ENCODE results near the gene RSAD1.
"Not testable (repeated sequence)": the region's sequence is repeated elsewhere in the genome, so short reads cannot be mapped to it uniquely, and the experiment has no call there.

Gene RSAD1

GRCh38 chr17:50471009-50471905, 7.4 kb upstream of the RSAD1 start:
- DNase-seq (ENCODE audit: low read depth in 2 of 2, low spot score in 1 of 2), result no peak

GRCh38 chr17:50472286-50472685, 6.4 kb upstream of the RSAD1 start:
- DNase-seq (ENCODE audit: low read depth in 2 of 2, low spot score in 1 of 2), result no peak

DNA sequence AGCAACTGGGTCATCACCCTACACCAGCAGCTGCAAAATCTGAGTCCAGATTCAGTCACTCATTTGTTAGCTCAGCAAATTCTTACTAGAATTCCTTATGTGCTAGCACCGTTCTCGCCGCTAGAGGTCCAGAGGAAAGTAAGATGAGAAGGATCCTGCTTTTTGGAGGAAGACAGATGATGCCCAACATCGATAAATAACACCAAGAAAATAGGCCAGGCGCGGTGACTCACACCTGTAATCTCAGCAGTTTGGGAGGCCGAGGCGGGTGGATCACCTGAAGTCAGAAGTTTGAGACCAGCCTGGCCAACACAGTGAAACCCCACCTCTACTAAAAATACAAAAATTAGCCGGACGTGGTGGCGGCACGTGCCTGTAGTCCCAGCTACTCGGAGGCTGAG, 5.9 kb upstream of the RSAD1 start:
- not testable (repeated sequence) for DNase-seq (ENCODE audit: low read depth in 2 of 2, low spot score in 1 of 2)

DNA sequence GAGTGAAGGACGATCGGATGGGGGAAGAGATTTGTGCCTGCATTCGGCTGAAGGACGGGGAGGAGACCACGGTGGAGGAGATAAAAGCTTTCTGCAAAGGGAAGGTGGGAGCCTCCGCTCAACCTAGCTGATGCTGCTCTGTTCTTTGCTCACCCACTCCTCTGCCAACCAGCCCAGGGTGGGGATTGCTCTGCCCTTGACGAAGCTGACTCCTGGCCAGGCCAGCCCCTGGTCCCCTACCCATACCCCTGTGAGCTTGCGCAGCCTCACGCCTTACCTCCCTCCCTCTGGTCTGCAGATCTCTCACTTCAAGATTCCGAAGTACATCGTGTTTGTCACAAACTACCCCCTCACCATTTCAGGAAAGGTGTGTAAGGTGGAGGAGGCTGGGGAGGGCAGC, 4.8 kb upstream of the RSAD1 start:
- DNase-seq (ENCODE audit: low read depth in 2 of 2, low spot score in 1 of 2), result no peak

DNA sequence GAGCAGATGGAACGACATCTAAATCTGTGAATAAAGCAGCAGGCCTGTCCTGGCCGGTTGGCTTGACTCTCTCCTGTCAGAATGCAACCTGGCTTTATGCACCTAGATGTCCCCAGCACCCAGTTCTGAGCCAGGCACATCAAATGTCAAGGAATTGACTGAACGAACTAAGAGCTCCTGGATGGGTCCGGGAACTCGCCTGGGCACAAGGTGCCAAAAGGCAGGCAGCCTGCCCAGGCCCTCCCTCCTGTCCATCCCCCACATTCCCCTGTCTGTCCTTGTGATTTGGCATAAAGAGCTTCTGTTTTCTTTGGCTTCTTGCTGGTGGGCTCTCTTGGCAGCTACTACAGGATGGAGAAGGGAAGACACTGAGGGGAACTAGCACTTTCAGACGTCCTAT, 4.1 kb upstream of the RSAD1 start:
- no peak for DNase-seq (ENCODE audit: low read depth in 2 of 2, low spot score in 1 of 2)

DNA sequence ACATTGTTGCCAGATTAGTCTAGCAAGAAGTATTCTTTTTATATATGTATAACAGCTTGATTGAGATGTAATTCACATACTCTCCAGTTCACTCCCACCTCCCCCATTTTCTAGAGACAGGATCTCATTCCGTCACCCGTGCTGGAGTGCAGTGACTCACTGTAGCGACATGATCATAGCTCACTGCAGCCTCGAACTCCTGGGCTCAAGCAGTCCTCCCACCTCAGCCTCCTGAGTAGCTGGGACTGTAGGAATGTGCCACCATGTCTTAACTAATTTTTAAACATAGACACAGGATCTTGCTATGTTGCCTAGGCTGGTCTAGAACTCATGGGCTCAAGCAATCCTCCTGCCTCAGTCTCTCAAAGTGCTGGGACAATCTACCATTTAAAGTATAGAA, 3.3 kb upstream of the RSAD1 start:
- no peak for DNase-seq (ENCODE audit: low read depth in 2 of 2, low spot score in 1 of 2)

- not testable (repeated sequence) for DNase-seq (ENCODE audit: low read depth in 2 of 2, low spot score in 1 of 2)
Observed at GRCh38 chr17:50475775-50476544, 2.7 kb upstream of the RSAD1 start.

DNA sequence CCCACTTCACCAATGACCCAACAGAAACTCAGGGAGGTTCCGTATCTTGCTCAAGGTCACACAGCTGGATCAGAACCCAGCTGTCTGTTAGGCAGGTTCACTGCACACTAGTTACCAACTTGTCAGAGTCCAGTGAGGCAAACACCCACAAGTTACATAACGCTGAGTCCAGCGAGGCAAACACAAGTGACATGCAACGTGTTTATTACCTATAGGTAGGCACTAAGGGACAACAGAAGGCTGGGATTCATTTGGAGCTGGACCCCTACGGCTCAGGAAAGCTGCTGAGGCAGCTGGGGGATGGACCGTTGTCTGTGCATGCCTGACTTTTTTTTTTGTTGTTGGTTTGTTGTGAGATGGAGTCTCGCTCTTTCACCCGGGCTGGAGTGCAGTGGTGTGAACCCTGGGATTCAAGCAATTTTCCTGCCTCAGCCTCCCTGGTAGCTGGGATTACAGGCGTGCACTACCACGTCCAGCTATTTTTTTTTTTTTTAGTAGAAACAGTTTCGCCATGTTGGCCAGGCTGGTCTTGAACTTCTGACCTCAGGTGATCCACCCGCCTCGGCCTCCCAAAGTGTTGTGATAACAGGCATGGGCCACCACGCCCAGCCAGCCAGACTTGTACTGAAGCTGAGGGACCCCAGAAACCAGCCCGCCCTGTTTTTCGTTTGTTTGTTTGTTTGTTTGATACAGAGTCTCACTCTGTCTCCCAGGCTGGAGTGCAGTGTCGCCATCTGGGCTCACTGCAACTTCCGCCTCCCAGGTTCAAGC, 1.9 kb upstream of the RSAD1 start:
- no peak for DNase-seq (ENCODE audit: low read depth in 2 of 2, low spot score in 1 of 2)

- DNase-seq (ENCODE audit: low read depth in 2 of 2, low spot score in 1 of 2), result no peak
Observed at GRCh38 chr17:50477976-50478375, 684 bp upstream of the RSAD1 start.

- DNase-seq (ENCODE audit: low read depth in 2 of 2, low spot score in 1 of 2), result peak; percentile 10 to 40
Observed at GRCh38 chr17:50479522-50480141, 972 bp downstream of the RSAD1 start.

DNA sequence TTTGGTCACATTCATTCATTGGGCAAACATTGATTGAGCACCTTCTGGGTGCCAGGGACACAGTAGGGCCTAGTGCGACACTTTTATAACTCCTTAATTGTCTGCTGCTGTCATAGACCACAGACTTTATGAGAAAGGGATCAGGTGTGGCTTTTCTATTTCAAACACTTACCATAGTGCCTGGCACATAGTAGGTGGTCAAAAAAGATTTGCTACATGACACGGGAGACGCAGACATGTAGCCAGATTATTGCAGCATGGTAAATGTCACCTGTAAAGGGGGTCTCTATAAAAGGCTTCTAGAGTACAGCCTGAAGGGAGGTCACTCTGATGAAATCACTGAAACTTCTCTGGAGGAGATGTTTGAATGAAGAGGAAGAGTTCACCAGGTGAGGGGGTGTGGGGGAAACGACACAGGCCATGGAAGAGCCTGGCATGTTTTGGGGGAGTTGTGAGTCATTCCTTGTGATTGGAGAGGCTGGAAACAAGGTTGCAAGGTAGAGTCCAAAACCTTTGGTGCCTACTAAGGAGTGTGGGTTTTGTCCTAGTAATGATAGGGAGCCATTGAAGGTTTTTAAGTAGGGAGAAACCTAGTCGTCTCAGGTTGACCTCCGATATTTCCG, 1.6 kb downstream of the RSAD1 start:
- DNase-seq (ENCODE audit: low read depth in 2 of 2, low spot score in 1 of 2), result no peak

DNA sequence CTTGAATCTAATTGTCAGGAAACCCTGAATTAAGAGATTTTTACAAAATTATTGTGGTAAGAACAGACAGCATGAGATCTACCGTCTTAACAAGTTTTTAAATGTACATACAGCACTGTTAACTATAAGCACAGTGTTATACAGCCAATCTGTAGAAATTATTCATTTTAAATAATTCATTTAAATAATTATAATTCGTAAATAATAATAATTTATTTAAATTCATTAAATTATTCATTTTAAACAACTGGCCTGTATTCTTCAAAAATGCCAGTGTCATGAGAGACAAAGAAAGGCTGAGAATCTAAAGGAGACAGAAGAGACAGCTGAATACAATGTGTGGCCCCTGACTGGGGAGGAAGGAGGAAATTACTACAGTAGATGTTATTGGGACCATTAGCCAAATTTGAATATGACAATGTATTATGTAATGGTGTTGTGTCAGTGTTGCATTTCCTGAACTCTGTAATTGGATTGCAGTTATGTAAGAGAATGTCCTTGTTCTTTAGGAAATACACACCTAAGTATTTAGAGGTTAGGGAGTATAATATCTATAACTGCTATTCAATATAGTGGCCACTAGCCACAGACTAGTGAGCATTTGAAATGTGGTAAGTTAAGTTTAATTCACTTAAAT, 2.3 kb downstream of the RSAD1 start:
- no peak for DNase-seq (ENCODE audit: low read depth in 2 of 2, low spot score in 1 of 2)

- DNase-seq (ENCODE audit: low read depth in 2 of 2, low spot score in 1 of 2), result no peak
Observed at GRCh38 chr17:50481648-50482047, 3.0 kb downstream of the RSAD1 start.

DNA sequence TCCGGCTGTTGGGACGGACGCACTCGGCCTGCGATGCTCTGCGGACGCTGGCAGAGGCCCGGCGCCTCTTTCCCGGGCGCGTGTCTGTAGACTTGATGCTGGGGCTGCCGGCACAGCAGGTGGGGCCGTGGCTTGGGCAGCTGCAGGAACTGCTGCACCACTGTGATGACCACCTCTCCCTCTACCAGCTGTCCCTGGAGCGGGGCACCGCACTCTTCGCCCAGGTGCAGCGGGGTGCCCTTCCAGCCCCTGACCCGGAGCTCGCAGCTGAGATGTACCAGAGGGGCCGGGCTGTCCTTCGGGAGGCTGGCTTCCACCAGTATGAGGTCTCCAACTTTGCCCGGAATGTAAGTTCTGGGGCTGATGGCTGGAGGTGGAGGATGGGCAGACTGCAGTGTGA, 3.5 kb downstream of the RSAD1 start:
- no peak for DNase-seq (ENCODE audit: low read depth in 2 of 2, low spot score in 1 of 2)

DNA sequence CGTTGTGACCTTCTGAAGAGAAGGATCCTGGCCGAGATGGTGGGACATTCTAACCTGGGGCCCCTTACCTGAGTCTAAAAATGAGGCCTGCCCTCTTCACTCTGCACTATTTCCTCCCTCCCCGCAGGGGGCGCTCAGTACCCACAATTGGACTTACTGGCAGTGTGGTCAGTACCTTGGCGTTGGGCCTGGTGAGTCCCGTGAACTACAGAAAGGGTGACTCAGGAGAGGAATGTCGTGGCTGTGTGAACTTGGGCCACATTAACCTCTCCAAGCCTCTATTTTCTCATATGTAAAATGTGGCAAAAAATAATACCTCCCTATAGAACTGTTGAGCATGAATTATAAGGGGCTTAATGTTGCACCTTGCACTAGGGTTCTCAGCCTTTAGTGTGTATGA, 3.9 kb downstream of the RSAD1 start:
- peak; percentile 24 to 40 for DNase-seq (ENCODE audit: low read depth in 2 of 2, low spot score in 1 of 2)

DNA sequence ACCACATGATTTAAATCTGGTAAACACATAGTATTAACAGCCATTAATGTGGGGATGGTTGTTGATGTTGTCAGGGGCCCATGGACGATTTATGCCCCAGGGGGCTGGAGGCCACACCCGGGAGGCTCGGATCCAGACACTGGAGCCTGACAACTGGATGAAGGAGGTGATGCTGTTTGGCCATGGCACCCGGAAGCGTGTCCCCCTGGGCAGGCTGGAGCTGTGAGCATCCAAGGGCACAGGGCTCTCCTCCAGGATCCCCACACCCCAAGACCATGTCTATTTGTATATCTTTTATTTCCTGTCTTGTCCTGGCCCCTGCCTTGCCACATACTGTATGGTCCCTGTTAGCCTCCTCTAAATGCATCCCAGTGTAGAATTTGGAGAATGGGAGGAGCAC, 4.6 kb downstream of the RSAD1 start:
- DNase-seq (ENCODE audit: low read depth in 2 of 2, low spot score in 1 of 2), result no peak

DNA sequence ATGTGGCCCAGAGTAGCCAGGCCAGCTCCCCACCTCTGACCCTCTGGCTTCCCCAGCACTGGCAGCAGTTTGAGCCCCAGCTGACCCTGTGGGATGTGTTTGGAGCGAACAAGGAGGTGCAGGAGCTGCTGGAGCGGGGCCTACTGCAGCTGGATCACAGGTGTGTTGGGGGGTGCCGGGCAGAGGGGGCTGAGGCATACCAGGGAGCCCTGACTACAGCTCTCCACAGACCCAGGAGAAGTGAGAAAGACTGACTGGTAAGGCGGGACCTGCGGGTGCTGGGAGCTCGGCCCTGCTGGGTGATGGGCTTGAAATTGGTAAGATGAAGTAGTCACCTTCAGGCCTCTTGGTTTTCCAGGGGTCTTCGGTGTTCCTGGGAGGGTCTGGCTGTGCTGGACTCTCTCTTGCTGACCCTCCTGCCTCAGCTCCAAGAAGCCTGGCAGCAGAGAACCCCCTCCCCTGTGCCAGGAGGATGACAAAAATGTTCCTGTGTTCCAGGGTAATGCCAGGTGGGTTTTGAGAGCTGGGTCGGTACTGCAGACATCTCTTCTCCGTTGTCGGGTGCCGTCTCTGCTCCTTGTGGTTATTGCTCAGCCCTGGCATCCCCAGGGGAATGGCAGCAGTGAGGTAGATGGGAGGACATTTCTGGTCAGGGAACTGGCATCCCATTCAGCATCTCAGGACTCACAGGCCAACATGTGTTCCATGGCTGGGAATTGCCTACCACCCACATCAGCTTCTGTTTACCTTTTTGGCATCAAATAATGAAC, 5.9 kb downstream of the RSAD1 start:
- DNase-seq (ENCODE audit: low read depth in 2 of 2, low spot score in 1 of 2), result no peak

DNA sequence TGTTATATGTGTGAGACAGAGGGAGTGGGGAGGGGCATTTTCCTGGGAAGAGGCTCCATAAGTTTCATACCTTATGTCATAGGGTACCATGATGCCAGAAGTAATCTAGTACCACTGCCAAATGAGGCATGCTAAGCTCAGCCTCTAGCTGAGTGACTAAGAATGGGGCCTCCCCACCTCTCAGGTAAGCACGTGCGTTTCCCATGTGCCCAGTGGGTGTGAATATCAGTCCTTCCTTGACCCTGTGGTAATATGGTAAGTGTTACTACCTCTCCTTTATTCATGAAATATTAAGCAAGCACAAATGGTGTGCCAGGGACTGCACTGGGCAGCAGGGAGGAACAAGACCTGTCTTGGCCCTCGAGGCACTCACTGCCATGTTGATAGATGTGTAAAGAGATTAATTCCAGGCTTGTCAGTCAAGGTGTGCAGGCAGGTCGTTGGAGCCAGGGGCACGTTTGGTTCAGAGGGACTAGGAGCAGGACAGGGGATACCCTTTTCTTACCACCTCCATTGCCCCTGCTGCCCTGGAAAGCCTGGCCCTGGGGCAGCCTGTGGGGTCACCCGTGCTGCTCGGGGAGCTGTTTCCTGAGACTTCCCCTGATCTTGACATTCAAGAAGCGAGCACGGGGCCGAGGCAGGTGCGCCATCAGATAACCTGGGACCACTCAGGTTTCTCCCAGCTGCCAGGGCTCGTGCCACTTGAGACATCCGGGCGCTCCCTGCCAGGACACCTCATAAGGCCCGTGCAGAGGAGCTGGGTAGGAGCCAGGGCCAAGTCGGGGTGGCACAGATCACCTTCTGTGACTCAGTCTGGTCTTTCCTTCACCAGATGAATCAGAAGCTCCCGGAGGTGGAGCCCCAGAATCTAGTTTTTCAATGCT, 8.8 kb downstream of the RSAD1 start:
- no peak for DNase-seq (ENCODE audit: low read depth in 2 of 2, low spot score in 1 of 2)

DNA sequence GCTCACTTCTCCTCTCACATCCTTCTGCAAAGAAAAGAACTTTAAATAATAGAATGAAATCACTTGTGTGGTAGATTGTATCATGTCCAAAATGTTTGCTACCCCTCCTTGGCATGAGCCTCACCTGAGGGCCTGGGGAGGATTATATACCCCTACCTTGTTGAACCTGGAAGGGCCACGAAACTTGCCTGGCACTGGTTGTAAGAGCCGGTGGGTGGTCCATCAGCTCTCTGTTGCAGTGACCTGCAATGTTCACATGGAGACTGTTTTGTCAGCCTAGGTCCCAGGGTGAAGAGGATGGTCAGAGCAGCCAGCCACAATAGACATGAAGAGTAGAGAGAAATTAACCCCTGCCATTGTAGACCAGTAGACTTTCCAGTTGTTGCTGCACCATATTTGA, 10.2 kb downstream of the RSAD1 start:
- DNase-seq (ENCODE audit: low read depth in 2 of 2, low spot score in 1 of 2), result no peak
